ENCODE measurements around the gene RERGL.

- TF ChIP-seq CTCF (IDR thresholded peaks at IDR 0.05) (no peak), POLR2AphosphoS5 (IDR thresholded peaks at IDR 0.05) (no peak), POLR2A (IDR thresholded peaks at IDR 0.05; ENCODE audit: low read depth) (no peak)
Observed at GRCh38 chr12:18072723-18073122, 17.3 kb downstream of the RERGL start.
